BE2C (cell line): ENCODE measurements around the gene GLS2.

Experiments
- DNase-seq: peaks from one replicate; pipeline ENCODE4 v3.0.0-alpha.2; 2020
- H3K27me3 ChIP-seq: fragments of 250-450 bp; sonication (Bioruptor Pico); 2 replicates; pipeline ENCODE4 v1.5.1; 2020; ENCODE audit warnings: mild to moderate bottlenecking
- H3K36me3 ChIP-seq: fragments of 250-450 bp; sonication (Bioruptor Pico); 2 replicates; pipeline ENCODE4 v1.5.1; 2020; ENCODE audit warnings: mild to moderate bottlenecking
- H3K4me1 ChIP-seq: fragments of 250-450 bp; sonication (Bioruptor Pico); 2 replicates; pipeline ENCODE4 v1.5.1; 2020
- H3K4me3 ChIP-seq: 2 replicates; pipeline ENCODE4 v1.5.1; 2011; ENCODE audit warnings: low read depth, low read length
- H3K9me3 ChIP-seq: fragments of 250-450 bp; sonication (Bioruptor Pico); 2 replicates; pipeline ENCODE4 v1.5.1; 2020
- CTCF ChIP-seq: IDR thresholded peaks from 2 replicates; pipeline ENCODE4 v1.5.1; 2012; ENCODE audit warnings: mild to moderate bottlenecking, low read depth, low read length

GLS2 gene

GRCh38 chr12:56522411-56523193 is 34.6 kb upstream of the GLS2 start:
- no peaks in the 10 kb centered on the region for H3K27me3 ChIP-seq
- no peak for TF ChIP-seq CTCF
- H3K36me3 ChIP-seq, result no peaks in the 10 kb centered on the region; the same call in 1 of the 2 replicates
- DNase-seq, result no peak
- peak overlapping the region; percentile 67 for H3K4me3 ChIP-seq
- H3K4me1 ChIP-seq, result no peaks in the 10 kb centered on the region
- no peaks in the 10 kb centered on the region for H3K9me3 ChIP-seq

- H3K27me3 ChIP-seq, result no peaks in the 10 kb centered on the region
- DNase-seq, result peak; percentile 77
- H3K4me3 ChIP-seq, result peak within 1 kb of the TSS; percentile 67
- H3K9me3 ChIP-seq, result no peaks in the 10 kb centered on the region
- no peaks in the 10 kb centered on the region; the same call in 1 of the 2 replicates for H3K36me3 ChIP-seq
- TF ChIP-seq CTCF, result no peak
- no peaks in the 10 kb centered on the region for H3K4me1 ChIP-seq
Observed at GRCh38 chr12:56521590-56522371, 33.8 kb upstream of the GLS2 start, which contains the start of gene RBMS2. TSS of gene RBMS2 (plus strand) at chr12:56521820. CDS start at chr12:56522024, 204 bp downstream.

- Histone ChIP-seq H3K4me3 (peak overlapping the region; percentile 67), H3K9me3 (no peaks in the 10 kb centered on the region), H3K27me3 (no peaks in the 10 kb centered on the region), H3K36me3 (no peaks in the 10 kb centered on the region; the same call in 1 of the 2 replicates), H3K4me1 (no peaks in the 10 kb centered on the region)
- DNase-seq, result no peak
- TF ChIP-seq CTCF, result no peak
Observed at GRCh38 chr12:56521209-56521589, 33.2 kb upstream of the GLS2 start.

GRCh38 chr12:56520506-56520905 is 32.5 kb upstream of the GLS2 start:
- H3K27me3 ChIP-seq, result no peaks in the 10 kb centered on the region
- H3K9me3 ChIP-seq, result no peaks in the 10 kb centered on the region
- H3K4me3 ChIP-seq, result no peak overlapping the region
- DNase-seq, result no peak
- H3K36me3 ChIP-seq, result no peaks in the 10 kb centered on the region; the same call in 1 of the 2 replicates
- no peaks in the 10 kb centered on the region for H3K4me1 ChIP-seq
- TF ChIP-seq CTCF, result no peak

GRCh38 chr12:56520048-56520447 is 32.1 kb upstream of the GLS2 start:
- H3K4me1 ChIP-seq, result no peaks in the 10 kb centered on the region
- no peaks in the 10 kb centered on the region for H3K9me3 ChIP-seq
- no peak for DNase-seq
- H3K4me3 ChIP-seq, result no peak overlapping the region
- no peaks in the 10 kb centered on the region for H3K27me3 ChIP-seq
- TF ChIP-seq CTCF, result no peak
- H3K36me3 ChIP-seq, result no peaks in the 10 kb centered on the region
